HepG2 (cell line): ENCODE measurements around the gene ACADVL. TPM values are rescaled to one million over a fixed set of nuclear protein-coding genes. Genes with fewer than 3 reads are reported as not detected.

Source experiments
- DNMT3B ChIP-seq: conservative IDR thresholded peaks from 2 replicates; pipeline ENCODE4 v1.6.1; 2016; ENCODE audit warnings: missing biosample characterization, control low read depth
- ELF3 ChIP-seq: IDR thresholded peaks from 2 replicates; pipeline ENCODE4 v1.6.1; 2016; ENCODE audit warnings: missing genetic modification reagents, missing compliant biosample characterization
- HIVEP1 ChIP-seq: sonication (generic); formaldehyde crosslinking; IDR thresholded peaks from 2 replicates; pipeline ENCODE4 v1.4.0; 2020; ENCODE audit warnings: mild to moderate bottlenecking, missing genetic modification reagents
- IRF9 ChIP-seq: sonication (generic); formaldehyde crosslinking; IDR thresholded peaks from 2 replicates; pipeline ENCODE4 v1.8.0; 2022; ENCODE audit warnings: missing genetic modification reagents, mild to moderate bottlenecking, borderline replicate concordance
- KLF13 ChIP-seq: sonication (generic); formaldehyde crosslinking; IDR thresholded peaks from 2 replicates; pipeline ENCODE4 v1.4.0; 2020; ENCODE audit warnings: mild to moderate bottlenecking, missing genetic modification reagents
- MEF2D ChIP-seq: sonication (generic); formaldehyde crosslinking; IDR thresholded peaks from 2 replicates; pipeline ENCODE4 v1.5.1; 2020; ENCODE audit warnings: mild to moderate bottlenecking, missing genetic modification reagents
- MIER2 ChIP-seq: IDR thresholded peaks from 2 replicates; pipeline ENCODE4 v1.6.1; 2016; ENCODE audit warnings: missing biosample characterization, missing genetic modification reagents
- NFKB2 ChIP-seq: sonication (generic); formaldehyde crosslinking; IDR thresholded peaks from 2 replicates; pipeline ENCODE4 v1.4.0; 2020; ENCODE audit warnings: missing genetic modification reagents, borderline replicate concordance
- NR1H2 ChIP-seq: sonication (generic); formaldehyde crosslinking; IDR thresholded peaks from 2 replicates; pipeline ENCODE4 v1.8.1; 2022; ENCODE audit warnings: low read depth, missing genetic modification reagents, borderline replicate concordance
- PTBP1 ChIP-seq: fragments of 200-400 bp; formaldehyde crosslinking; IDR thresholded peaks from 2 replicates; pipeline ENCODE4 v1.6.1; 2018; ENCODE audit warnings: low read length, low read depth; ENCODE audit not compliant: poor library complexity, severe bottlenecking
- RFXAP ChIP-seq: sonication (generic); formaldehyde crosslinking; IDR thresholded peaks from 2 replicates; pipeline ENCODE4 v1.4.0; 2020; ENCODE audit warnings: missing genetic modification reagents, borderline replicate concordance
- SAP130 ChIP-seq: IDR thresholded peaks from 2 replicates; pipeline ENCODE4 v1.6.1; 2016; ENCODE audit warnings: low read depth
- SP1 ChIP-seq, 2 experiments: fragments of 450-650 bp in 1 of 2; sonication (generic) in 1 of 2; formaldehyde crosslinking in 1 of 2; IDR thresholded peaks; 2 replicates each; pipeline versions ENCODE4 v1.4.0 to v1.6.1; 2016 to 2020; ENCODE audit warnings: missing genetic modification reagents in 1 of 2
- ZNF142 ChIP-seq: sonication (generic); formaldehyde crosslinking; IDR thresholded peaks from 2 replicates; pipeline ENCODE4 v1.4.0; 2020; ENCODE audit warnings: missing genetic modification reagents
- ZNF224 ChIP-seq: sonication (generic); formaldehyde crosslinking; IDR thresholded peaks from 2 replicates; pipeline ENCODE4 v1.5.0; 2020; ENCODE audit warnings: mild to moderate bottlenecking, missing genetic modification reagents
- ZNF296 ChIP-seq: sonication (generic); formaldehyde crosslinking; conservative IDR thresholded peaks from 2 replicates; pipeline ENCODE4 v1.5.0; 2020; ENCODE audit warnings: mild to moderate bottlenecking, missing genetic modification reagents
- ZNF335 ChIP-seq: sonication (generic); formaldehyde crosslinking; IDR thresholded peaks from 2 replicates; pipeline ENCODE4 v1.4.0; 2020; ENCODE audit warnings: missing genetic modification reagents
- ZNF687 ChIP-seq: sonication (generic); formaldehyde crosslinking; IDR thresholded peaks from 2 replicates; pipeline ENCODE4 v1.5.1; 2020; ENCODE audit warnings: mild to moderate bottlenecking, missing genetic modification reagents, moderate library complexity
- polyA plus RNA-seq, 8 experiments: library from polyadenylated mRNA; depleted of rRNA in 3 of 8; stranded (reverse) in 7 of 8; unstranded in 1 of 8; fragments of >200 nt; fragmentation: Illumina TruSeq in 4 of 8; extraction: Trizol in 4 of 8; gene quantifications; 2 replicates each; pipeline versions ENCODE4 v1.2.1 to v1.2.3, GENCODE V29; 2011 to 2016; ENCODE audit warnings: low read depth in 4 of 8, missing spikeins in 1 of 8, mixed read lengths in 1 of 8; ENCODE audit not compliant: insufficient read depth in 1 of 8
- total RNA-seq, 5 experiments: library from RNA; depleted of rRNA; stranded (reverse); fragments of >200 nt; fragmentation: Illumina TruSeq; extraction: Trizol; gene quantifications; 2 replicates each; pipeline ENCODE4 v1.2.3, GENCODE V29; 2016; ENCODE audit warnings: low read depth in 1 of 5

ACADVL gene
- total and polyA plus RNA-seq, 2 of the 13 experiments (the other 11 are each of a cell fraction or from before 2014, with no cell fraction given), result 219 to 412 TPM

- no peak for TF ChIP-seq ZNF142
- no peak; the same call in 1 of the 2 replicates for TF ChIP-seq MIER2 (CRISPR knock-in tag)
- TF ChIP-seq ZNF224 (CRISPR knock-in tag), result no peak
- TF ChIP-seq HIVEP1 (CRISPR knock-in tag), result peak; percentile 79
- 0 out of 2 replicates have a peak, but pooled peaks have one; percentile 8 for TF ChIP-seq ELF3 (CRISPR knock-in tag)
- no peak for TF ChIP-seq SP1 (IDR thresholded peaks at IDR 0.05)
- TF ChIP-seq SP1 (CRISPR knock-in tag; IDR thresholded peaks at IDR 0.05), result peak; percentile 23; the same call in 1 of the 2 replicates
- no peak for TF ChIP-seq ZNF335
- no peak for TF ChIP-seq IRF9 (CRISPR knock-in tag)
- 0 out of 2 replicates have a peak, but pooled peaks have one; percentile 23 for TF ChIP-seq DNMT3B
- TF ChIP-seq ZNF296, result no peak
- no peak for TF ChIP-seq NFKB2 (CRISPR knock-in tag)
- TF ChIP-seq MEF2D, result peak; percentile 58; the same call in 1 of the 2 replicates
- TF ChIP-seq SAP130 (CRISPR knock-in tag), result peak; percentile 68
- no peak for TF ChIP-seq NR1H2 (CRISPR knock-in tag)
- no peak for TF ChIP-seq PTBP1
- TF ChIP-seq ZNF687 (CRISPR knock-in tag), result peak; percentile 77
- no peak for TF ChIP-seq KLF13 (CRISPR knock-in tag)
- no peak for TF ChIP-seq RFXAP (CRISPR knock-in tag)
Observed at GRCh38 chr17:7258731-7259554, 39.2 kb downstream of the ACADVL start (continued).
